HEK293T (cell line): ENCODE results near the gene CD151.

Source experiments
- CTCF ChIA-PET: fragments of 350-600 bp; formaldehyde crosslinking; extraction: SDS; loops from one replicate; lab custom pipeline; 2021; ENCODE audit warnings: antibody characterized with exemption, inconsistent platforms; lab: Yijun Ruan, JAX
- POLR2A ChIA-PET: fragments of 350-600 bp; formaldehyde crosslinking; extraction: SDS; loops from one replicate; lab custom pipeline; 2020; ENCODE audit warnings: antibody characterized with exemption, inconsistent platforms; lab: Yijun Ruan, JAX
- DNase-seq: peaks from one replicate; pipeline ENCODE4 v3.0.0; 2012; ENCODE audit warnings: mixed read lengths; ENCODE audit errors: extremely low spot score
- ARNT ChIP-seq: fragments of 450-650 bp; IDR thresholded peaks from 2 replicates; pipeline ENCODE4 v1.6.1; 2017; ENCODE audit warnings: mild to moderate bottlenecking
- BHLHE40 ChIP-seq: fragments of 450-650 bp; IDR thresholded peaks from 2 replicates; pipeline ENCODE4 v1.6.1; 2016; ENCODE audit warnings: mild to moderate bottlenecking, moderate library complexity, borderline replicate concordance
- CTBP1 ChIP-seq: fragments of 450-650 bp; IDR thresholded peaks from 2 replicates; pipeline ENCODE4 v1.6.1; 2016; ENCODE audit warnings: borderline replicate concordance
- ELF4 ChIP-seq: fragments of 450-650 bp; IDR thresholded peaks from 2 replicates; pipeline ENCODE4 v1.6.1; 2017; ENCODE audit warnings: antibody characterized with exemption
- FOXA1 ChIP-seq: fragments of 450-650 bp; IDR thresholded peaks from 2 replicates; pipeline ENCODE4 v1.6.1; 2016; ENCODE audit warnings: mild to moderate bottlenecking
- FOXK2 ChIP-seq: fragments of 450-650 bp; IDR thresholded peaks from 2 replicates; pipeline ENCODE4 v1.6.1; 2016; ENCODE audit warnings: mild to moderate bottlenecking
- FOXM1 ChIP-seq: fragments of 450-650 bp; IDR thresholded peaks from 2 replicates; pipeline ENCODE4 v1.6.1; 2017; ENCODE audit warnings: mild to moderate bottlenecking, borderline replicate concordance
- HDGF ChIP-seq: fragments of 450-650 bp; IDR thresholded peaks from 2 replicates; pipeline ENCODE4 v1.6.1; 2017; ENCODE audit warnings: antibody characterized with exemption, borderline replicate concordance
- L3MBTL2 ChIP-seq: fragments of 450-650 bp; conservative IDR thresholded peaks from 2 replicates; pipeline ENCODE4 v1.6.1; 2016; ENCODE audit warnings: mild to moderate bottlenecking
- LEF1 ChIP-seq: fragments of 450-650 bp; IDR thresholded peaks from 2 replicates; pipeline ENCODE4 v1.6.1; 2017; ENCODE audit warnings: mild to moderate bottlenecking, borderline replicate concordance
- NFRKB ChIP-seq: fragments of 450-650 bp; IDR thresholded peaks from 2 replicates; pipeline ENCODE4 v1.6.1; 2016; ENCODE audit warnings: mild to moderate bottlenecking, moderate library complexity
- PKNOX1 ChIP-seq: fragments of 450-650 bp; IDR thresholded peaks from 2 replicates; pipeline ENCODE4 v1.6.1; 2016
- SP1 ChIP-seq: fragments of 450-650 bp; IDR thresholded peaks from 2 replicates; pipeline ENCODE4 v1.6.1; 2017
- SUZ12 ChIP-seq: fragments of 450-650 bp; IDR thresholded peaks from 2 replicates; pipeline ENCODE4 v1.6.1; 2016; ENCODE audit warnings: mild to moderate bottlenecking
- TARDBP ChIP-seq: fragments of 450-650 bp; IDR thresholded peaks from 2 replicates; pipeline ENCODE4 v1.6.1; 2016
- ZNF384 ChIP-seq: fragments of 450-650 bp; IDR thresholded peaks from 2 replicates; pipeline ENCODE4 v1.6.1; 2016

CD151 gene

GRCh38 chr11:875203-875602 is 42.5 kb downstream of the CD151 start:
- POLR2A ChIA-PET = no interaction called here
- CTCF ChIA-PET = no interaction called here
- DNase-seq = no peak
- TF ChIP-seq ARNT (no peak), FOXM1 (no peak), SUZ12 (no peak), SP1 (no peak), NFRKB (no peak), ELF4 (no peak), CTBP1 (no peak), PKNOX1 (no peak), BHLHE40 (no peak), L3MBTL2 (no peak), FOXK2 (no peak), TARDBP (no peak), FOXA1 (no peak), LEF1 (no peak), ZNF384 (no peak), HDGF (no peak)

- ChIA-PET CTCF (no interaction called here), POLR2A (interaction anchor here (1.2 kb wide), 1 partner anchor 35 kb away, joined by 3 read pairs; the partner anchor contains the start of gene CHID1)
- TF ChIP-seq TARDBP (no peak), PKNOX1 (no peak), NFRKB (no peak), SP1 (no peak), LEF1 (no peak), FOXA1 (no peak), FOXK2 (no peak), BHLHE40 (no peak), ZNF384 (no peak), ARNT (no peak), L3MBTL2 (no peak), SUZ12 (no peak), FOXM1 (no peak), CTBP1 (no peak), ELF4 (no peak), HDGF (no peak)
- DNase-seq = no peak
Measured at GRCh38 chr11:875769-876301, 43.1 kb downstream of the CD151 start.

- no peak for DNase-seq
- TF ChIP-seq L3MBTL2 (no peak), NFRKB (no peak), TARDBP (no peak), BHLHE40 (no peak), SP1 (no peak), FOXK2 (no peak)
- ChIA-PET CTCF (no interaction called here), POLR2A (interaction anchor here (1.2 kb wide), 1 partner anchor 34 kb away, joined by 3 read pairs; the partner anchor contains the start of gene CHID1)
Measured at GRCh38 chr11:876545-876944, 43.8 kb downstream of the CD151 start.

- TF ChIP-seq FOXK2 (no peak), PKNOX1 (no peak), FOXM1 (no peak), CTBP1 (no peak), HDGF (no peak), TARDBP (no peak), L3MBTL2 (no peak), NFRKB (no peak), ELF4 (no peak), LEF1 (no peak), SUZ12 (no peak), ZNF384 (no peak), SP1 (no peak), FOXA1 (no peak), BHLHE40 (no peak), ARNT (no peak)
- CTCF ChIA-PET = no interaction called here
- peak; percentile 53 for DNase-seq
- POLR2A ChIA-PET = interaction anchor here (0.7 kb wide), 1 partner anchor 17 kb away, joined by 3 read pairs; no protein-coding TSS in a partner anchor
Measured at GRCh38 chr11:877565-877964, 44.8 kb downstream of the CD151 start.

GRCh38 chr11:880447-880846 is 47.7 kb downstream of the CD151 start:
- ChIA-PET POLR2A (no interaction called here), CTCF (no interaction called here)
- no peak for DNase-seq
- no peak for TF ChIP-seq HDGF
- no peak for TF ChIP-seq TARDBP
- no peak for TF ChIP-seq SUZ12
- TF ChIP-seq LEF1 = no peak
- no peak for TF ChIP-seq FOXA1
- no peak for TF ChIP-seq L3MBTL2
- no peak for TF ChIP-seq CTBP1
- TF ChIP-seq FOXK2 = no peak
- TF ChIP-seq PKNOX1 = no peak

GRCh38 chr11:882596-882995 is 49.8 kb downstream of the CD151 start:
- ChIA-PET CTCF (no interaction called here), POLR2A (no interaction called here)
- DNase-seq = no peak
- TF ChIP-seq SP1 = no peak
- TF ChIP-seq BHLHE40 = no peak
- no peak for TF ChIP-seq HDGF
- no peak for TF ChIP-seq PKNOX1
- TF ChIP-seq ELF4 = no peak
- TF ChIP-seq SUZ12 = no peak
- no peak for TF ChIP-seq FOXM1
- TF ChIP-seq FOXA1 = no peak
